HG03521 (cell line): Measurements from ENCODE around the gene HSPB1.
"Not testable (repeated sequence)": the region's sequence is repeated elsewhere in the genome, so short reads cannot be mapped to it uniquely, and the experiment has no call there.

Source experiments
- ATAC-seq: cut with Tn5 transposase; IDR thresholded peaks from one replicate; pipeline ENCODE4 v1.9.1; 2021; ENCODE audit warnings: mild to moderate bottlenecking, moderate library complexity; ENCODE audit not compliant: unreplicated experiment

The HSPB1 gene

DNA sequence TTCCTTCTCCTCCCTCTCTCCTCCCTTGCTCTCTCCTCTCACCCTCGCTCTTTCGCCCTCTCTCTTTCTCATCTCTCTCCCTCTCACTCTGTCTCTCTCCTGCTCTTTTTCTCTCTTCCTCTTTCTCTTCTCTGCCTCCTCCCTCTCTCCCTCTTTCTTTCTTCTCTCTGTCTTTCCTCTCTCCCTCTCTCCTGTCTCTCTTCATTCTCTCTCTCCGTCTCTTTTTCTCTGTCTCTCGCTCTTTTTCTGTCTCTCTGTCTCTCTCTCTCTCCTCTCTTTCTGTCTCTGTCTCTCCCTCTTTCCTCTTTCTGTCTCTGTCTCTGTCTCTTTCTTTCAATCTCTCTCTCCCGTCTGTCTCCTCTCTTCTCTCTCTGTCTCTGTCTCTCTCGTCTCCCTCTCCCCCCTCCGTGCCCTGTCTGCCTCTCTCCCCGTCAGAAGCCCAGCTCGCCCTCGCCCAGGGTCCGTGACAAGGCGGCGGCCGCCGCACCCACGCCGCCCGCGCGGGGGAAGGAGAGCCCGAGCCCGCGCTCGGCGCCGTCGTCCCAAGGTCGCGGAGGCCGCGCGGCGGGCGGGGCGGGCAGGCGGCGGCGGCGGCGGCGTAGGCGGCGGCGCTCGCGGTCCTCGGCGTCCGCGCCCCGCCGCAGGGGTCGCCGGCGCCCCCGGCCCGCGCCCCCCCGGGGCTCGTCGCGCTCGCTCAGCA lies 21.3 kb upstream of the HSPB1 start:
- no peak for ATAC-seq

DNA sequence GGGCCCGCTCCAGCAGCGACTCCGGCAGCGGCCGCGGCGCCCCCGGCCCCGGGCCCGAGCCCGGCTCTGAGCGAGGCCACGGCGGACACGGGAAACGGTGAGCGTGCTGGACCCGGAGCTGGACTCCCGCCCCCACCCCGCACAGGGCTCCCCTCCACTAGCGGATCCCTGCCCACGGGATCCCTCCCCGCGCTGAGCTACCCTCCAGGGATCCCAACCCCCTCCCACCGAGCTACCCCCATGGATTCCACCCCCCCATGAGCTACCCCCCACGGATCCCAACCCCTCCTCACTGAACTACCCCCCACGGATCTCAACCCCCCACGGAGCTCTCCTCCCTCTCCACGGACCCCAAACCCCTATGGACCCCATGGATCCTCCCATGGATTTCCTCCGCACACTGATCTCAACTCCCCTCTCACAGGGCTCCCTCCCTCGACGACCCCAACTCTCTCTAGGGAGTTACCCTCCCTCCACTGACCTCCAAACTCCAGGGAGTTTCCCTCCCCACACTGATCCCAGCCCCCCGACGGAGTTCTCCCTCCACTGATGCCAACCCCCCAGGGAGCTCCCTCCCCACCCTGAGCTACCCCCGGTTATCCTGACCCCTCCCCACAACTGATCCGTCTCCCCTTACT lies 20.6 kb upstream of the HSPB1 start:
- no peak for ATAC-seq

- ATAC-seq, result no peak
These were observed 19.9 kb upstream of the HSPB1 start for GRCh38 chr7:76282344-76283253.

DNA sequence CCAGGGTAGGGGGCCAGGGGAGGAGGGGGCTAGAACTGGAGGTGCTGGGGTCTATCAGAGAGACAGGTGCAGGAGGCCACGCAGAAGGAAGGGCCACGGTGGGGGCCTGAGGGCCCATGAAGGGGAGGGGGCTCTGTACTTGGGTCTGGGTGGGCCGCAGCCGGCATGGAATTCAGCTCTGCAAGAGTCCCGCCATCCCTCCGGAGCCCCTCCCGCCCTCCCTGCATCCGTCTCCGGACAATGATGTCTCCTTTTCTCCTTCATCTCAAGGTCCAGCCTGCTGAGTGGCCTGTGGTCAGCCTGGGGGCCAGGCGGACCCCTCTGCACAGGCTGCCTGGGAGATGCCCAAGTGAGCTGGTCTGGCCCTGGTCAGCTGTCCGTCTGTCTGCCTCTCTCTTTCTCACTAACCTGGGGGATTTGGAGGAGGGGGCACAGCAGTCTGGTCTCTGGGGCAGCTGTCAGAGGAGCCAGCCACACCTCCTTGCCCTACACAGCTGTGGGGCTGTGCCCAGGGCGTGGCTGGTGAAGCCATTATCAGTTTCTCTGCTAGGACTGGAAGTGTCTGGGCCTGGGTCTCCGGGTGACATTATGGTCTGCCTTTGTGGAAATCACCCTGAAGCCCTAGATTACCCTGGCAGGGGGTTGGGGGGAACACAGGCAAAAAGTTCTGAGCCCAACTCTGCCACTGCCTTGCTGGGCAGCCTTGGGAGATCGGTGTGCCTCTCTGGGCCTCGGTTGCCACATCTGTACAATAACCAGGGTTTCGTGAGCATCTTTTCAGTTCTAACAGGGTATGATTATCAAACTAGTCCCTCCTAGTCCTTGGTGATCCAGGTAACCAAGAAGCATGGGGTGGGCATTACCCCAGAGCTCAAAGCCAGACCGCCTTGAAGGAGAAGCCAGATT lies 19.0 kb upstream of the HSPB1 start:
- no peak for ATAC-seq

DNA sequence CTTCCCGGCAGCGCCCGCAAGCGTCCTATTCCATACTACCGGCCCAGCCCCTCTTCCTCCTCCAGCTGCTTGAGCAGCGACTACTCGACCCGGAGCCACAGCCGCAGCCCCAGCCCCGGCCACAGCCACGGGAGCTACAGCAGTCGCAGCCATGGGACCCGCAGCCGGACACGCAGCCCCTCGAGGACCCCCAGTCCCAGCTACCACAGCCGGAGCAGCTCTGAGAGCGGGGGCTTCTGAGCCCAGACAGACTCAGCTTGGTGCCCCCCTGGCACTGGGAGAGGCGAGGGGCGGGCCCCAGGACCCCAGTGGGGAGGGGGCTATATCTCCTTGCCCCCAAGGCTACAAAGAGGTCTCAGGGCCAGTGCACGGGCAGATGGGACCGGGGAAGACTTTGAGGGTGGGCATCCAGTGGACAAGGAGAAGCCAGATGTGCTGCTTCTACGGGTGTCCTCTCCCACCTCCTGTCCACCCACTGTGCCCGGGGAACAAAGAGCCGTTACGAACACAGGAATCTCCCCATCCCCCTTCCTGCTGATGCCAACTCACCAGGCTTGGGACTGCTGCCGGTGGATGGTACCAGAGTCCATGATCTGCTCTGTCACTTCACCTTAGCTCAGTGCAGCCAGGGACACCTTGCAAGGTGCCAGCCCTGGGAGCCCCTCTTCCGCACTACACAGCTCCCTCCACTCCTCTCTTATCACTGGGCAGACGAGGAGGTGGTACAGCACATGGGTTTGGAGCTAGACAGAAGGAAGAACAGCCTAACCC lies 16.7 kb upstream of the HSPB1 start:
- no peak for ATAC-seq

DNA sequence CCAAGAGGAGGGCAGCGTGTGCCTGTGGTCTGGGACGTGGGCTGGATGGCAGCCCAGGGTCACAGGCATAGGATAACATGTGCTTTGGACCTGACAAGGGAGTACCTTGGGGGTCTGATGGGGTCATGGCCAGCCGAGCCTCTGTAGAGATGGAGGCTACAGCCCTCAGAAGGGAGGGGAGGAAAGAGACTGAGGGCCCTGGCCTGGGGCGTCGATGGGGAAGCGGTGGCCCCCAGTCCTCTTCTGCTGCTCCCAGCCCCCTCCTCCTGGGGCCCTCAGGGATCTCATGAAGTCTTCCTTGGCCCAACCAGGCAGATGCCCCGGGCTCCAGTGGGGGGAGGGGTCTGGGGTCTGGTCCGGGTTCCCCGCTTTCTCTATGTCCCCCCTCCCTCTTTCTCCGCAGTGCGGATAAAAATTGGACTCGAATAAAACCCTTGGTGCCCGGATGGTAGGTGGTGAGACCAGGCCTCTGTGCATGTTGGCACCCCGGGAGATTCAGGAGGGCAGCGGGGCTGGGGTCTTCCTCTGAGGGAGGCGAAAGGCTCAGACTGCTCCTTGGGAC lies 15.6 kb upstream of the HSPB1 start:
- ATAC-seq, result no peak

DNA sequence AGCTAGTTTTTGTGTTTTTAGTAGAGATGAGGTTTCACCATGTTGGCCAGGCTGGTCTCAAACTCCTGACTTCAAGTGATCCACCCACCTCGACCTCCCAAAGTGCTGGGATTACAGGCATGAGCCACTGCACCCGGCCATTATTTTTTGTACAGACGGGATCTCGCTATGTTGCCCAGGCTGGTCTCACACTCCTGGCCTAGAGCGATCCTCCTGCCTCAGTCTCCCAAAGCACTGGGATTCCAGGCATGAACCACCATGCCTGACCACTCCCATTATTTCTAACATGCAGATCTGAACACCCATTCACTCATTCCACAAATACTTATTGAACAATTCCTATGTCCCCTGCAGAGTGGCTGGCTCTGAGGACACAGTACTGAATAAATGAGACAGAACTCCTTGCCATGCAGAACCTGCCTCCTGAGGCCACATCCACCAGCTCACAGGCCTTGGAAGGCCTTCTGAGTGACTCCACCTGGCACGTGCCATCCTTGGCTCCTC lies 11.6 kb upstream of the HSPB1 start:
- ATAC-seq, result not testable (repeated sequence)

DNA sequence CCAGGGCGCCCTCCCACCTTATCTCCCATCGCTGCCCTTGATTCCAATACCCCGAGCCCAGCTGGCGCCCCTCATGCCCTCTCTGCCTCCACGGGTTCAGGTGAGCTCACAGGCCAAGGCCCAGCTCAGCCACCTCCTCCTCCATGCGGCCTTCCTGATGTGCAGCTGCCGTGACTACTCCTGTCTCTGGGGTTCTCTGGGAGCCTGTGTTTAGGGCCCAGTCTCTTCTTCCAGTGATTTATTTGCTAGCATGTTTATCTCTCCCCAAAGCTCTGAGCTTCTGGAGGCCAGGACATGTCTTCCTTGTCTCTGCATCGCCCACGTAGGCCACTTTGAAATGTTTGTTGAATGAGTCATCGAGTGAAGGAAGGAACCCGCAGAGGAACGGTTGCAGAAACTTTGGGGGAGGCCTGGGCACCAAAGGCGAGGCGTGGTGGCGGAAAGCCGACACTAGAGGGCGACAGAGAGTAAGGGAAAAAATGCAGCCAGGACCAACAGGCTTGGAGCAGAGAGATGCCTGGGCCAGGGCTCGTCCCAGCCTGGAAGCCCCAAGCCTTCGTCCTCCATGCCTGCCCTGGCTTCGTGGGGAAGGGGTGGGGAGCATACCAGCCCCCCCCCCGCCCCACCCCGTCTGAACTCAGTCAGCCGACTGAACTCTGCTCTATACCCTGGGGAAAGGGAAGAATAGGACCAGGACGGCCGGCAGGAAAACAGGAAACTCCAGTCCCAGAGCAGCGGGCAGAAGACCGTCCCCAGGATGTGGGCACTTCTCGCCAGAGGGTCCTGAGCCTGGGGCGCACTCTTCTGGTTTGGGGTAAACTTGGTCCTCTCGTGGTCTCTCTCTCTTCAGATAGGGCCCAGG lies 10.9 kb upstream of the HSPB1 start:
- ATAC-seq, result peak; percentile 60

- ATAC-seq, result no peak
These were observed 10.3 kb upstream of the HSPB1 start for GRCh38 chr7:76292213-76292573.

- not testable (repeated sequence) for ATAC-seq
These were observed 9.6 kb upstream of the HSPB1 start for GRCh38 chr7:76292911-76293310.

GRCh38 chr7:76293407-76293901 lies 9.0 kb upstream of the HSPB1 start:
- ATAC-seq, result no peak

DNA sequence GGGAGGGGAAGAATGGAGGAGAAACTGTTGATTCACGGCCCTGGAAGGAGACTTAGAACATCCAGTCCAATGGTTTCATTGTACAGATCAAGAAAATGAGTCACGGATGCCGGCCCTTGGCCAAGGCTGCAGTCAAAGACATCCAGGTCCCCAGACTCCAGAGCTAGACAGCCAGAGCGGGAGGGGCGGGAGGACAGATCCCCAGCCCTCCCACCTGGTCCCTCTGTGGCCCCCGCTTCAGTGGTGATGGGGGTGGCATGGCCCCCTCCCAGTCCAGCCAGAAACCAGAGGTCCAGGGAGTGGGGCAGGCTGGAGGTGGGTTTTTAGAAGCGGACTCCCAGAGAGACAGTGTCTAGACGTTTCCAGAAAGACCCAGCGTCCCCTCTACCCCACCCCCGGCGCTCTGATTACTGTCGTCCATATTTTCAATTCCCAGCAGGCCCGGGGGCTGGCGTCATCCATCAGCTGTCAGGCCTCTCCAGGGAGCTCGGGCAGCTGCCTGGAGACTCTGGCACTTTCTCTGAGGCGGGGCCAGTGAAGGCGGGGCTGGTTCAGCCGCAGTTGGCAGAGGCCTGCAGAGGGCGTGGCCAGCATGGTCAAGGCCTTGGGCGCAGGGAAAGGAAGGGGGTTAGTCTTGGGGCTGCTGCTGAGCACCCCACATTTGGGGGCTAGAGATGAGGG lies 8.0 kb upstream of the HSPB1 start:
- no peak for ATAC-seq

DNA sequence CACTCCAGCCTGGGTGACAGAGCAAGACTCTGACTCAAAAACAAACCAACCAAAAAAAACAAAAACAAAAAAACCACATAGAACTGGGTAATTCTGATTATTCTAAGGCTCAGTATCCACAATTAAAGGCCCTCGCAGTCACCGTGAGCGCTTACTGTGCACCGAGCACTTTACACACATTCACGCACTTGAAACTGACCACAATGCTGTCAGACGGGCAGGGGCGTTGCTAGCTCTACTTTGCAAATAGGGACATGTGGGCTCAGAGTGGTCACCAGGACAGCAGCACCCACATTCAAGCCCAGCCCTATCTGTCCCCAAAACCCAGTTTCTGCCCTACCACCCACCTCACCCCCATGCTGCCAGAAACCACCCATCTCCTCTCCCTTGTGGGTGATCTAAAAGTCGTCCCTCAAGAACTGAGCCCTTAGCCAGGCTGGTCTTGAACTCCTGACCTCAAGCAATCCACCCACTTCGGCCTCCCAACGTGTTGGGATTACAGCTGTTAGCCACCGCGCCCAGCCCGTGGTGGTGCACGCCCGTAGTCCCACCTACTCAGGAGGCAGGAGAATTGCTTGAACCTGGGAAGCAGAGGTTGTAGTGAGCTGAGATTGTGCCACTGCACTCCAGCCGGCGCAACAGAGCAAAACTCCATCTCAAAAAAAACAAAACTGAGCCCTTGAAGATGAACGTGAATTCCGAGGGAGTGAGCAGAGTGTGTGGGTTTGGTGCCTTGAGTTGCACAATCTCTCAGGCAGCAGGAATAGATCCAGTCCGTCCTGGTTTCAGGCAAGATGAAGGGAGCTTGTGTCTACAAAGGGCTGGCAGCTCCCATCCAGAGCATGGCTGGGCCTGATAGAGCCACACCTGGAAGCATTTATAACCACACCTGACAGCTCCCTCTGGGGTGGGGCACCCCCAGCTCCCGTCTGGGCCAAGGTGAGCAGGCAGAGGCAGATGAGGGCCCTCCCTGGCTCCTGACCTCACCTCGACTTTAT lies 5.4 kb upstream of the HSPB1 start:
- ATAC-seq, result no peak

DNA sequence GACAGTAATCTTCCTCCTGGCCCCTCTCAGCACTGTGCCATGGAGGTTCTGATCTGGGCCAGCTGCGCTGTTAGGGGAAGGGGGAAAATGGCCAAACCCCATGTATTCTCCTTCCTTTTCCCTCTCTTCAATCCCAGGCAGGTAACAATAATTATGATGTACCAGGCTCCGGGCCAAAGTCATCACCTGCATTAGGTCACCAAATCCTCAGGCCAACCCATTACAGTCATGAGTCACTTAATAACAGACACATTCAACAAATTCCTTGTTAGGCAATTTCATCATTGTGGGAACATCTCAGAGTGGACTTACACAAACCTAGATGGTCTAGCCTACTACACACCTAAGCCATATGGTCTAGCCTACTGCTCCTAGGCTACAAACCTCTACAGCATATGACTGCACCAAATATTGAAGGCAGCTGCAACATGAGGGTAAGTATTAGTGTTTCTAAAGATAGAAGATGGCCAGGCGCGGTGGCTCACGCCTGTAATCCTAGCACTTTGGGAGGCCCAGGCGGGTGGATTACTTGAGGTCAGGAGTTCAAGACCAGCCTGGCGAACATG lies 2.2 kb upstream of the HSPB1 start:
- ATAC-seq, result no peak

- ATAC-seq, result no peak
These were observed 1.5 kb upstream of the HSPB1 start for GRCh38 chr7:76301000-76301399.
